CD4-positive, alpha-beta T cell treated with Interleukin-15 for 1 hour (primary cell): Measurements from ENCODE around the gene CPVL.

Experiments used
- DNase-seq: peaks from one replicate; pipeline ENCODE4 v3.0.0-alpha.2; 2020

CPVL gene

DNA sequence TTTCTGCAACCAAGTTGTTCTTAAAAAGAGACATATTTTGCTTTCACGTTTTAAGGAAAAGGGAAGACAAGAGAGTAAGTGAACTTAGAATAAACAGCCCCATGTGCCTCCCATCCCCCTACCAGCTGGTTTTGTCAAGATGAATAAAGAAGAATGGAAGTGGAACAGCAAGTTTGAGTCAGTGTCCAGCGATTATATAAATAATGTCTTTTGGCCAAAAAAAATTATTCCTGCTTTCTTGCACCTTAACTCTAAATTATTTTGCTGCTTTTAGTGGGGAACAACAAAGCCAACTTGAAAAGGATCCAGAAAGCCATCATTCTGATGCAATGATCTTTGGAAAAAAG, 105.8 kb downstream of the CPVL start:
- DNase-seq, result no peak

DNA sequence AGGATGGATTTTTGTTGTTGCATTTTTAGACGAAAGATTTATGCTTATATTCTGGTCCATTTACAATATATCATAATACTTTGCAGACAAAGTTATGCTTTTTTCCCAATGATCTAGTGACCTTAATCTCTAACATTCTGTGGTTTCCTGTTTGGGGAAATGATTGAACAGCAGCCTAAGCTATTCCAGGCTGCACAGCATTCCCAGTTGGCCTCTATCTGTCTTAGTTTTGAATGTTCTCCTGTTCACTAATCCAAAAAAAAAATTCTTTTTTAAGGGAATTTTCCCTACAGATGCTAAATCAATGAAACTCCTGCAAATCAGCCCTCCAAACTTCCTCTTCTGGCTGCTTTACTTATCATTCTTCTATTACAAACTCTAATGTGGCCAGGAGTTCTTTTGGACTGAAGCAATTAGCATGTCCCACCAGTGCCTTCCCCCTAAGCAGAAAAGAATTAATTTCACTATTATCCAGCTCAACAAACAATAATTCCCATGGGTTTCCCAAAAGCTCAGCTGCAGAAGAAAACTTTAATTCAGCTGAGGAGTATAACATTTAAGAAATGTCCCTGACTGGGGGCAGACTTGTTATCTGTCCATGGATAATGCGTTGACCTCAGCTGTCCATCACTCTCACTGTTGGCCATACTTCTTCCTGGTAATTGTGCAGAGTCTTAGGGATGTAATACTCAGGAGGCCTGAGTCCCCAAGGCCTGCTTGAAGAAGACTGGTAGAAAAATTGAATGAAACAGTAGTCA, 106.3 kb downstream of the CPVL start:
- no peak for DNase-seq

DNA sequence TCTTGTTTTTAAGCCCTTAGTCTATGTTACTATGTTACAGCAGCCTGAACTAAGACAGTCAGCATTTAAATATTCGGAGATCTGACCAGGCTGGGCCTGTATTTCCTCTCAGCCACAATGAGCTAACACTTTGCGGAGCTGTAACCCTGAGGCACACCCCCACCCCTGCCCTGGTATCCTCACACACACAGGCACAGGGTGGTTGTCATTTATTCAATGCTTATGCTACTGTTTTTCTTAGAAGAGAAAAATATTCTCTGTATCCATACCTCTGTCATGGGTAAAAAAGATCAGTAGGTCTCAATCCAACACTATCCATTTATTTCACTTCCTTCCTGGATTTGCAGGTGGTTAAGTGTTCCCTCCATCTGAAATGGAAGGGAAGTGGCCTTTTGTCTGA, 107.9 kb downstream of the CPVL start:
- DNase-seq, result no peak

DNA sequence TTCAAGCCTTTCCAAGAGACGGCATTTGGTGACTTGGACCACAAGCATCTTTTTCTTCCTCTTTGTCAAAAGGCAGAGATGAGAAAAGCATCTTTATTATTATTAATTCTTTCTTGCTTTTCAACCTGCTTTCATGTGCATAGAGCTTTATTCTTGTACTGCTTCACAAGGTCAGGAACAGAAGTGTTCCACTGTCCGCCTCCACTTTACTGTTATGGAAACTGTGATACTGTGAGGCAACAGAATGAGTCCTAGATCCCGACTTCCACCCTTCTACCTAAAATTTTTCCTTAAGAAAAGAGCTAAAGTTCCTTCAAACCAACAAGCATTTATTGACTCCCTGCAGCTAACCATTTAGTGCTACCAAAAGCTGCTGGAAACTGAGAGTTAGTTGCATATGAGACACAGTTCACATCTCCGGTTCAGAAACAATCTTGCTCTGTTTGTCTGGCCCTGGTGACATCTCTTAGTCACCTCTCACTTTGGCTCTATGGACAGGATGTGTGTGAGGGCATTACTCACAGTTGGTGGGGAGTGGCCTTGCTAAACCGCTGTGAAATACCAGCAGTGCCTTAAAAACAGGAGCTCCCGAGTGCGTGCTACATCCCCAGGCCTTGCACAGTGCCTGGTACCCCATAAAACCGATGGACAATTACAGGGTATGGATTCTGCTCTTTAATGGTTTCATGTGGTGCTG, 111.1 kb downstream of the CPVL start:
- DNase-seq, result no peak

DNA sequence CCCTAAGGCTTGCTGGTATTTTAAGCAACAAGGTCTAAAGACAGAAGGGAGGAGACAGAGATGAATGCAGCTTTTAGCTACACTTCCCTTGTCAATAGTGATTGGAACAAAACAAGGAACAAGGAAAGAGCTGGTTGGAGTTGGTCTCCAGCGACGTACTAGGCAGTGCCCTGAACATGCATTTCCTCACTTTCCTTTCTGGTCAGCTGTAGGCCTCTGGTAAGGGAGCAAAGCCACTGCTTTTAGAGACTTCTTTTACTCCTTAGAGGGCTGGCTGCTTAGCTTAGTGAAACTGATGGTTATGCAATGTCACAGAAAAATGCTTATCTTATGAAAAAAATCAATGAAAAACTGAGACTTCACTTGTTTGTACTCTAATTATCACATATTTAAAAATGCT, 112.8 kb downstream of the CPVL start:
- no peak for DNase-seq

DNA sequence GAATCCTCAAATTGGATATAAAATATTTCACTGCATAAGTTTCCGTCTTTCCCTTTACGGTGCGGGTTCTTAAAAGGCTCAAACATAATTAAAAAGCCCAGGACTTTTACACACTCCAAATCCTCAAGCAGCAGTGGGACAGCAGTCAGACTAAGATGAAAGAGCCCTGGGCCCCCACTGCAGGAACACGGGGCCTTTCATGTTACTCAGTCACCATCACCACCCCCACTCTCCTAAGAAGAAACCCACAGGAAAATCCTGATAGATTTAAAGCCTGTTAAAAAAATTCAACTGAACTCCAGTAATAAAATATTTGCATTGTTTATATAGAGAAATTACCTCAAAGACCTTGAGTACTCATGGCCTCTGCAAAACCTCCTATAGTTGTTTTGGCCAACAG, 114.2 kb downstream of the CPVL start:
- no peak for DNase-seq

GRCh38 chr7:29030781-29031275, 115.5 kb downstream of the CPVL start:
- no peak for DNase-seq

- DNase-seq, result no peak
Observed at GRCh38 chr7:29022291-29022988, 123.9 kb downstream of the CPVL start.

DNA sequence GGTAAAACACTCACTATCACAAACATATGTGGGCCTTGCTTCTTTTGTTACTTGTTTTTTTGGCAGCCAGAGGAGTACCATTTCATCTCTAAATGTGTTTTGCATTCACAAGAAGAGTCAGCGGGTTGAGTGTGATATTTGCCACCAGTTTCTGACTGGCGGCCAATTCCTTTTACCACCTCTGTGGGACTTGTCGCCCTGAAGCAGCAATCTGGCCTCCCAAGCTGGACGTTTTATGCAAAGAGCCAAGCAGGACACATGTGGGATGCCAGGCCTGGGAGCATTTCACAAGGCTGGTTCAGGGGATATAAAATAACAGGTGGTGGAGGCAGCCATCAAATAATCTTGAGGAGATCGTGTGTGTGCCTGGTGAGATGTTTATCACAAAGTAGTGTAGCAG, 126.4 kb downstream of the CPVL start:
- no peak for DNase-seq

GRCh38 chr7:29019387-29019786, 127.0 kb downstream of the CPVL start:
- DNase-seq, result no peak

GRCh38 chr7:29017713-29018112, 128.6 kb downstream of the CPVL start:
- no peak for DNase-seq

- DNase-seq, result no peak
Observed at GRCh38 chr7:29014725-29015124, 131.6 kb downstream of the CPVL start.

GRCh38 chr7:29013931-29014330, 132.4 kb downstream of the CPVL start:
- no peak for DNase-seq

DNA sequence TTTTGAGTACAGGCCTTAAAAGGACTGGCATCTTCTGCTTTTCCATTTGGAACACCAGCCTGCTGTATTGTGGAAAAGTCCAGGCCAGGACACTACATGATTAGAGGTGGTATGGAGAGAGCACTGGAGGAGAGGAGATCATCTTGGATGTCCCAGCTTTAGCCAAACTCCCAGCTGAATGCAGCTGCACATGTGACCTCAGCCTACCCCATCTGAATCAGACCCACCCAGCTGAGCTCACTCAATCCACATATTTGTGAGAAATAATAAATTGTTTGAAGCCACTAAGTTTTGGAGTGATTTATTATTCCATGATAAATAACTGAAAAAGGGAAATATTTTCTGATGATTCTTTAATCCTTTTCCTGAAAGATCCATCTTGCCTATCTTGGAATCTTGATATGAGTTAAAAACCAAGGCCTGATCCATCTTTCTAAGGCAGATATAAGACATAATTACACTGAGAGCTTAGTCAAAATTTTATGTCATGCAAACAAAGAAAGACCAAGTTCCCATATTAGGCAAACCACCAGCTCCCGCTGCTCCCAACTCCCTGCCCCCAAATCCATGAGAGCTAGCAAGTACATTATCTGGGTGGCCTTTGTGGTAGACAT, 133.1 kb downstream of the CPVL start:
- DNase-seq, result no peak

DNA sequence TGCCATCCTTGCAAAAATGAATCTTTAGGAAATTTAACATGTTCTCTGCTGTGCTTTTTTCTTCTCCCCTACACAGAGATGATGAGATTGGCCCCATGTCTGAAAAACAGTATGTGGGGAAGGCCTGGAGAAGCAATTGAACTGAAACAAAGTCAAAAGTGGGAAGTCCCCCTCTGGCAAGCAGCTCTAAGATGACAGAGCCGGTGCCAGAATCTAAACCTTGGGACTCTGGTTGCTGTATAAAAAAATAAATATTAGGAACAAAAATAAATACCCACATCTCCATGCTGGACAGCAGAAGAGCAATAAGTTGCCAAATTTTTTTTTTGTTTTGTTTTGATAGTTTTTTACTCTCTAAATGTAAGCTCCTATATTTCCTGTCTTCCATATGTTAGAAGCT, 136.4 kb downstream of the CPVL start:
- no peak for DNase-seq

GRCh38 chr7:29008590-29008989, 137.7 kb downstream of the CPVL start:
- no peak for DNase-seq

GRCh38 chr7:29007127-29007526, 139.2 kb downstream of the CPVL start:
- DNase-seq, result no peak

DNA sequence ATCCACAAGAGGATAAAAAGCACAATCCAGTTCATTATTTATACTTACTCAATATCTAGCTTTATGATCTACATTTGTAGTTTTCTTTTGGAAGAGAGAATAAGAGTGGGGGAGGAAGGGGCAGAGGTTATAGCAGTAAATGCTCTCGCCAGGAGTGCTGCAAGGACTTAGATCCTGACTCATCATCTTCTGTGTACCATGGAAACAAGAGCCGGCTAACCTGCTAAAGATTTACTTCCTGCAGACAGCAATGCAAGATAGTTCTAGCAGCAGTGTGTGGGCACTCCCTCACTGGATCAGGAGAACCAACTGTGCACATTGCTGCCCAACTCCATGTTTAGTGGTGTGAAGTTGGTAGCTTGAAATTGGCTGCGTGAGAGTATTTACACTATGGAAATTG, 140.5 kb downstream of the CPVL start:
- no peak for DNase-seq

- no peak for DNase-seq
Observed at GRCh38 chr7:29005406-29005805, 140.9 kb downstream of the CPVL start.

GRCh38 chr7:29003703-29004102, 142.6 kb downstream of the CPVL start:
- no peak for DNase-seq

GRCh38 chr7:29000717-29001076, 145.6 kb downstream of the CPVL start:
- DNase-seq, result no peak

- no peak for DNase-seq
Observed at GRCh38 chr7:28999895-29000716, 146.2 kb downstream of the CPVL start.

DNA sequence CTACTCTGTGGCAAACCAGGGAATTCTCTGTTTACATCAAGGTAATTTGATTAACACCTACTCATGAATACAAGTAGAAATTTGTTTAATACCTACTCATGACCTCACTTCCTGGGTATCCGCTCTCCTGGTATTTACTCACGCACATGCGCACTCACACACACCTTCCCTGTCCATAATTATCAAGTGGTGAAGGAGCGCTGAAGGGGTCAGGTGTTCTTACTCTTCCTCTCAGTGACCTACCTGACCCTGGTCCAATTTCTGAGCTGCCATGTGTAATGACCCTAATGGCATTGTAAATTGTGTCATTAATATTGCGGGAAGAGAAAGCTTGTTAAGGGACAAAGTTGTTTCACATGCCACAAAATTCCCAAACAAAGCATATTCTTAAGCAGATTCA, 146.9 kb downstream of the CPVL start:
- DNase-seq, result no peak
